K562 (cell line): Measurements from ENCODE around the gene COMMD10. TPM values are rescaled to one million over a fixed set of nuclear protein-coding genes. Genes with fewer than 3 reads are reported as not detected.

Source experiments
- ATAC-seq: fragments of 200-7000 bp; cut with Tn5 transposase; 3 replicates; pipeline ENCODE4 v1.9.1; 2020; ENCODE audit warnings: moderate library complexity
- BruUV-seq: library from RNA; stranded (reverse); fragments of 400-500 nt; replicated peaks from 2 replicates; lab custom pipeline; 2021; lab: Mats Ljungman, UMichigan
- CTCF ChIA-PET: fragments of 300-600 bp; formaldehyde crosslinking; extraction: SDS; loops from one replicate; lab custom pipeline; 2021; ENCODE audit warnings: low intra/inter-chr PET ratio; lab: Yijun Ruan, JAX
- POLR2A ChIA-PET: fragments of 300-600, 350-650 bp; sonication (Branson Sonifier 250); formaldehyde crosslinking; extraction: SDS; loops from one replicate; lab custom pipeline; 2021; ENCODE audit warnings: antibody characterized with exemption, inconsistent platforms; lab: Yijun Ruan, JAX
- DNase-seq, 4 experiments: peaks; one replicate each; pipeline versions ENCODE4 v3.0.0 to v3.0.0-alpha.2; 2011 to 2018; ENCODE audit warnings: low spot score in 3 of 4, mixed read lengths in 3 of 4; ENCODE audit errors: extremely low read depth in 1 of 4
- FAIRE-seq: peaks from 2 replicates; lab custom pipeline; 2011; peaks lifted over from hg19 to GRCh38; lab: Jason Lieb, UNC
- H2AFZ ChIP-seq: 2 replicates; pipeline ENCODE4 v1.6.0; 2011; ENCODE audit warnings: low read depth, low read length, control low read depth, inconsistent platforms
- H3K27ac ChIP-seq: fragments of 200-600 bp; 3 replicates; pipeline ENCODE4 v1.8.0; 2011; ENCODE audit warnings: low read depth, mild to moderate bottlenecking, control low read depth, inconsistent platforms, low read length, moderate library complexity, mixed read lengths; ENCODE audit errors: extremely low read depth
- H3K27me3 ChIP-seq, 2 experiments: fragments of 300-600 bp in 1 of 2; 2 replicates in 1 of 2; 3 replicates in 1 of 2; pipeline versions ENCODE4 v1.6.0 to v1.8.0; 2011; ENCODE audit warnings: inconsistent platforms in 2 of 2, low read length in 2 of 2, mild to moderate bottlenecking in 1 of 2, mixed read lengths in 1 of 2, moderate library complexity in 1 of 2; ENCODE audit not compliant: control insufficient read depth in 2 of 2, insufficient read depth in 2 of 2
- H3K36me3 ChIP-seq: fragments of 300-600 bp; 3 replicates; pipeline ENCODE4 v1.8.0; 2011; ENCODE audit warnings: mild to moderate bottlenecking, low read length, inconsistent platforms; ENCODE audit not compliant: control insufficient read depth, insufficient read depth
- H3K4me1 ChIP-seq, 2 experiments: fragments of 200-600 bp in 1 of 2; replicated peaks in 1 of 2; 2 replicates in 1 of 2; 3 replicates in 1 of 2; pipeline versions ENCODE4 v1.5.1 to v1.8.0; 2011; ENCODE audit warnings: inconsistent platforms in 2 of 2, low read length in 2 of 2, mild to moderate bottlenecking in 1 of 2, mixed read lengths in 1 of 2, moderate library complexity in 1 of 2; ENCODE audit not compliant: control insufficient read depth in 2 of 2, insufficient read depth in 2 of 2
- H3K4me2 ChIP-seq: 2 replicates; pipeline ENCODE4 v1.6.1; 2011; ENCODE audit warnings: low read length, control low read depth, inconsistent platforms, mixed read lengths; ENCODE audit not compliant: insufficient read depth
- H3K4me3 ChIP-seq: fragments of 200-600 bp; sonication (generic), shearing (Covaris generic); 2 replicates; pipeline ENCODE4 v1.5.1; 2016; ENCODE audit warnings: control low read depth, inconsistent platforms
- H3K79me2 ChIP-seq: fragments of 200-600 bp; 3 replicates; pipeline ENCODE4 v1.8.0; 2011; ENCODE audit warnings: low read length, inconsistent platforms; ENCODE audit not compliant: control insufficient read depth, insufficient read depth
- H3K9ac ChIP-seq, 2 experiments: 2 replicates each; pipeline versions ENCODE4 v1.6.0 to v1.6.1; 2011; ENCODE audit warnings: low read depth in 2 of 2, low read length in 2 of 2, control low read depth in 1 of 2, inconsistent platforms in 1 of 2, mild to moderate bottlenecking in 1 of 2, mixed read lengths in 1 of 2; ENCODE audit not compliant: insufficient read depth in 1 of 2
- H3K9me1 ChIP-seq: one replicate; pipeline ENCODE4 v1.6.0; 2011; ENCODE audit warnings: inconsistent platforms, mild to moderate bottlenecking, low read length, moderate library complexity; ENCODE audit not compliant: control insufficient read depth, insufficient read depth
- H3K9me3 ChIP-seq: replicated peaks from 2 replicates; pipeline ENCODE4 v1.5.1; 2011; ENCODE audit warnings: low read depth, low read length, inconsistent platforms; ENCODE audit not compliant: control insufficient read depth, insufficient read depth
- H4K20me1 ChIP-seq: replicated peaks from 2 replicates; pipeline ENCODE4 v1.6.1; 2011; ENCODE audit warnings: low read length, inconsistent platforms, mixed read lengths; ENCODE audit not compliant: control insufficient read depth, insufficient read depth
- BRD9 ChIP-seq: fragments of 450-650 bp; IDR thresholded peaks from 2 replicates; pipeline ENCODE4 v1.6.1; 2018; ENCODE audit warnings: low read depth; ENCODE audit not compliant: partially characterized antibody
- CCAR2 ChIP-seq: fragments of 200-400 bp; formaldehyde crosslinking; IDR thresholded peaks from 2 replicates; pipeline ENCODE4 v1.6.1; 2017; ENCODE audit warnings: mild to moderate bottlenecking, low read depth, low read length
- E2F6 ChIP-seq, 2 experiments: IDR thresholded peaks; 2 replicates each; pipeline ENCODE4 v1.6.1; 2011; ENCODE audit warnings: borderline replicate concordance in 1 of 2, control low read depth in 1 of 2, low read depth in 1 of 2, low read length in 1 of 2, mild to moderate bottlenecking in 1 of 2, mixed read lengths in 1 of 2, moderate library complexity in 1 of 2; ENCODE audit not compliant: insufficient read depth in 1 of 2, insufficient read length in 1 of 2, poor library complexity in 1 of 2, severe bottlenecking in 1 of 2; ENCODE audit errors: extremely low read depth in 1 of 2
- FOXA1 ChIP-seq: fragments of 450-650 bp; IDR thresholded peaks from 2 replicates; pipeline ENCODE4 v1.6.1; 2016; ENCODE audit warnings: mild to moderate bottlenecking, borderline replicate concordance
- HDAC1 ChIP-seq, 2 experiments: fragments of 450-650 bp; IDR thresholded peaks; 2 replicates each; pipeline ENCODE4 v1.6.1; 2016 to 2017; ENCODE audit warnings: inconsistent platforms in 1 of 2, mild to moderate bottlenecking in 1 of 2, moderate library complexity in 1 of 2
- HMG20B ChIP-seq: fragments of 250-450 bp; sonication (Bioruptor Pico); IDR thresholded peaks from 2 replicates; pipeline ENCODE4 v1.5.0; 2021; ENCODE audit warnings: mild to moderate bottlenecking
- JUNB ChIP-seq: fragments of 450-650 bp; formaldehyde crosslinking; conservative IDR thresholded peaks from 2 replicates; pipeline ENCODE4 v1.4.0; 2020; ENCODE audit warnings: mild to moderate bottlenecking
- NFIC ChIP-seq: fragments of 450-650 bp; IDR thresholded peaks from 2 replicates; pipeline ENCODE4 v1.6.1; 2017; ENCODE audit warnings: mild to moderate bottlenecking, inconsistent platforms
- PHTF2 ChIP-seq: fragments of 250-450 bp; sonication (Bioruptor Pico); IDR thresholded peaks from 2 replicates; pipeline ENCODE4 v1.5.0; 2021; ENCODE audit warnings: mild to moderate bottlenecking
- ZNF143 ChIP-seq: sonication (generic); formaldehyde crosslinking; IDR thresholded peaks from 2 replicates; pipeline ENCODE4 v1.9.0; 2022; ENCODE audit warnings: mild to moderate bottlenecking, missing genetic modification reagents
- ZNF263 ChIP-seq: sonication (generic); formaldehyde crosslinking; IDR thresholded peaks from 2 replicates; pipeline ENCODE4 v1.8.0; 2022; ENCODE audit warnings: mild to moderate bottlenecking, missing genetic modification reagents, borderline replicate concordance
- ZNF584 ChIP-seq: fragments of 200-800 bp; sonication (Bioruptor generic); IDR thresholded peaks from 2 replicates; pipeline ENCODE4 v1.6.1; 2016; ENCODE audit warnings: low read depth, mild to moderate bottlenecking, missing genetic modification characterization, missing compliant biosample characterization
- ZNF830 ChIP-seq: fragments of 250-450 bp; sonication (Bioruptor Pico); IDR thresholded peaks from 2 replicates; pipeline ENCODE4 v1.5.0; 2021; ENCODE audit warnings: mild to moderate bottlenecking
- in situ Hi-C: fragments of 300-500 bp; cut with MboI; formaldehyde crosslinking; loops from 4 replicates; pipeline ENCODE4 v1.15.0; 2018; ENCODE audit warnings: inconsistent platforms, mixed read lengths
- intact Hi-C: fragments of 100-400 bp; cut with micrococcal nuclease; formaldehyde crosslinking; loops from 2 replicates; pipeline ENCODE4 v1.14.2; 2022
- polyA plus RNA-seq, 8 experiments: library from polyadenylated mRNA; depleted of rRNA in 4 of 8; stranded (reverse) in 5 of 8; unstranded in 3 of 8; fragments of >200 nt; fragmentation: Nextera tagmentation in 2 of 8; fragmentation: Illumina TruSeq in 1 of 8; extraction: Ambion mirVana in 2 of 8; extraction: Trizol in 1 of 8; gene quantifications; 2 replicates each; pipeline versions ENCODE4 v1.2.1 to v1.2.3, GENCODE V29; 2011 to 2014; ENCODE audit warnings: inconsistent platforms in 1 of 8, missing spikeins in 1 of 8
- total RNA-seq, 7 experiments: library from RNA; depleted of rRNA in 6 of 7; stranded (reverse); fragments of >200 nt in 6 of 7; fragmentation: Illumina TruSeq in 2 of 7; extraction: Trizol in 2 of 7; gene quantifications; 2 replicates each; pipeline versions ENCODE4 v1.2.1 to v1.2.3, GENCODE V29; 2011 to 2021; ENCODE audit warnings: low replicate concordance in 1 of 7

The COMMD10 gene
- total and polyA plus RNA-seq, 9 of the 15 experiments (the other 6 are each of a cell fraction or from before 2014, with no cell fraction given): 17.9 to 101 (median 28.0) TPM

GRCh38 chr5:116159006-116159405, 74.2 kb downstream of the COMMD10 start:
- Histone ChIP-seq H3K36me3 (no peaks in the 10 kb centered on the region), H3K27ac (no peak overlapping the region), H3K79me2 (no peaks in the 10 kb centered on the region), H3K9me3 (no peaks in the 10 kb centered on the region)
- no TSS peak for BruUV-seq
- CTCF ChIA-PET: no interaction called here
- TF ChIP-seq PHTF2 (CRISPR knock-in tag) (no peak), FOXA1 (no peak), CCAR2 (no peak), BRD9 (no peak), ZNF143 (CRISPR knock-in tag) (no peak), HMG20B (CRISPR knock-in tag) (no peak), ZNF830 (CRISPR knock-in tag) (no peak), ZNF263 (no peak), E2F6 (IDR thresholded peaks at IDR 0.05; ENCODE audit: borderline replicate concordance in 1 of 2, extremely low read depth in 1 of 2, insufficient read depth in 1 of 2, insufficient read length in 1 of 2, low read depth in 1 of 2, low read length in 1 of 2, poor library complexity in 1 of 2, severe bottlenecking in 1 of 2) (no peak), JUNB (CRISPR knock-in tag) (no peak), HDAC1 (IDR thresholded peaks at IDR 0.05) (no peak), ZNF584 (CRISPR knock-in tag) (no peak), NFIC (no peak)
- TF ChIP-seq, all 486 proteins: peak for 0
- no peaks in the 10 kb centered on the region for H3K9me1 ChIP-seq
- in situ Hi-C loops: no loop called here
- no peak overlapping the region for H3K4me2 ChIP-seq
- no peak overlapping the region for H3K9ac ChIP-seq
- no peaks in the 10 kb centered on the region for H3K27me3 ChIP-seq
- POLR2A ChIA-PET: no interaction called here
- no peak overlapping the region for H2AFZ ChIP-seq
- H4K20me1 ChIP-seq: no peaks in the 10 kb centered on the region
- intact Hi-C loops: no loop called here
- no peak for DNase-seq
- FAIRE-seq: no peak
- no peaks in the 10 kb centered on the region for H3K4me1 ChIP-seq
- ATAC-seq: no peak
- no peak overlapping the region for H3K4me3 ChIP-seq
